Thymus (tissue), 11 donors: ENCODE data around the gene TTL. TPM values are rescaled to one million over a fixed set of nuclear protein-coding genes. Genes with fewer than 3 reads are reported as not detected.

ENCODE experiments used
- DNase-seq, 9 donors: peaks; one replicate each; pipeline ENCODE4 v3.0.0-alpha.2; 2013; ENCODE audit warnings: low spot score in 9 of 9, low read depth in 6 of 9, missing footprints in 1 of 9
- H3K27ac ChIP-seq, 2 donors: one replicate each; pipeline ENCODE4 v1.5.1; 2013; ENCODE audit warnings: control low read depth in 1 of 2, low read depth in 1 of 2, low read length in 1 of 2, mild to moderate bottlenecking in 1 of 2, moderate library complexity in 1 of 2
- H3K27me3 ChIP-seq, 2 donors: one replicate each; pipeline ENCODE4 v1.5.1; 2013; ENCODE audit warnings: low read length in 1 of 2; ENCODE audit not compliant: control insufficient read depth in 2 of 2, insufficient read depth in 1 of 2
- H3K36me3 ChIP-seq, 2 donors: one replicate each; pipeline ENCODE4 v1.5.1; 2013; ENCODE audit warnings: low read length in 1 of 2, mild to moderate bottlenecking in 1 of 2, moderate library complexity in 1 of 2; ENCODE audit not compliant: control insufficient read depth in 2 of 2, insufficient read depth in 2 of 2
- H3K4me1 ChIP-seq, 2 donors: one replicate each; pipeline ENCODE4 v1.5.1; 2013; ENCODE audit warnings: low read length in 2 of 2; ENCODE audit not compliant: control insufficient read depth in 2 of 2, insufficient read depth in 2 of 2
- H3K4me3 ChIP-seq, 2 donors: one replicate each; pipeline ENCODE4 v1.5.1; 2013; ENCODE audit warnings: low read length in 2 of 2, control low read depth in 1 of 2, mild to moderate bottlenecking in 1 of 2
- H3K9me3 ChIP-seq, 2 donors: one replicate each; pipeline ENCODE4 v1.5.1; 2013; ENCODE audit warnings: low read length in 1 of 2, mild to moderate bottlenecking in 1 of 2; ENCODE audit not compliant: control insufficient read depth in 2 of 2, insufficient read depth in 1 of 2
- WGBS: extraction: QIAGEN DNeasy Blood & Tissue Kit; methylation state at CpG from one replicate; pipeline ENCODE4 v1.1.7; 2013; 5-methylcytosine and 5-hydroxymethylcytosine counted together
- polyA plus RNA-seq: library from polyadenylated mRNA; stranded (reverse); fragments of 200-250 nt; gene quantifications from one replicate; pipeline ENCODE4 v1.2.3, GENCODE V29; 2013
- total RNA-seq: library from RNA; stranded (reverse); fragments of 120-200 nt; gene quantifications from one replicate; pipeline ENCODE4 v1.2.4, GENCODE V29; 2013
- donor health status: healthy.

TTL gene
- total and polyA plus RNA-seq, 2 donors = 13.5 to 18.7 TPM

- DNase-seq = no peak
- Histone ChIP-seq H3K27ac (no peak overlapping the region), H3K36me3 (peaks cover 16 to 19% of the 10 kb centered on the region in 2 donors), H3K27me3 (no peaks in the 10 kb centered on the region), H3K4me3 (peak overlapping the region in 1 of 2 donors; percentile 6), H3K4me1 (peaks cover 15 to 18% of the 10 kb centered on the region in 2 donors), H3K9me3 (no peaks in the 10 kb centered on the region)
- 94% methylated on average over 3 of the region's 3 CpGs for WGBS
Measured at GRCh38 chr2:112483831-112484230, 1.9 kb downstream of the TTL start.

GRCh38 chr2:112485849-112486248 is 3.9 kb downstream of the TTL start:
- DNase-seq = no peak
- Histone ChIP-seq H3K27ac (no peak overlapping the region), H3K4me1 (peaks cover 12 to 13% of the 10 kb centered on the region in 2 donors), H3K9me3 (no peaks in the 10 kb centered on the region), H3K27me3 (no peaks in the 10 kb centered on the region), H3K4me3 (no peak overlapping the region), H3K36me3 (peaks cover 16 to 22% of the 10 kb centered on the region in 2 donors)
- WGBS = 99% methylated on average over 6 of the region's 6 CpGs

GRCh38 chr2:112486895-112487294 is 4.9 kb downstream of the TTL start:
- no peak for DNase-seq
- H3K27me3 ChIP-seq = no peaks in the 10 kb centered on the region
- H3K27ac ChIP-seq = no peak overlapping the region
- H3K9me3 ChIP-seq = no peaks in the 10 kb centered on the region
- peaks cover 12% of the 10 kb centered on the region in 2 donors for H3K4me1 ChIP-seq
- 96% methylated on average over 5 of the region's 5 CpGs for WGBS
- H3K4me3 ChIP-seq = no peak overlapping the region
- peaks cover 16 to 22% of the 10 kb centered on the region in 2 donors for H3K36me3 ChIP-seq

GRCh38 chr2:112487444-112487961 is 5.5 kb downstream of the TTL start:
- no peak overlapping the region for H3K27ac ChIP-seq
- WGBS = 95% methylated on average over 4 of the region's 4 CpGs
- H3K4me1 ChIP-seq = peaks cover 12% of the 10 kb centered on the region in 2 donors
- no peaks in the 10 kb centered on the region for H3K9me3 ChIP-seq
- no peak for DNase-seq
- peaks cover 19 to 22% of the 10 kb centered on the region in 2 donors for H3K36me3 ChIP-seq
- H3K27me3 ChIP-seq = no peaks in the 10 kb centered on the region
- no peak overlapping the region for H3K4me3 ChIP-seq

- H3K4me3 ChIP-seq = no peak overlapping the region
- H3K9me3 ChIP-seq = no peaks in the 10 kb centered on the region
- no peak for DNase-seq
- no peak overlapping the region for H3K27ac ChIP-seq
- H3K36me3 ChIP-seq = peaks cover 21 to 22% of the 10 kb centered on the region in 2 donors
- no peaks in the 10 kb centered on the region for H3K27me3 ChIP-seq
- 97% methylated on average over 6 of the region's 6 CpGs for WGBS
- peaks cover 8% of the 10 kb centered on the region in 2 donors for H3K4me1 ChIP-seq
Measured at GRCh38 chr2:112488201-112488600, 6.2 kb downstream of the TTL start.

- WGBS = over 99% methylated on average over 5 of the region's 5 CpGs
- H3K36me3 ChIP-seq = peaks cover 23 to 31% of the 10 kb centered on the region in 2 donors
- no peak for DNase-seq
- no peak overlapping the region for H3K4me3 ChIP-seq
- H3K9me3 ChIP-seq = no peaks in the 10 kb centered on the region
- no peaks in the 10 kb centered on the region for H3K4me1 ChIP-seq
- no peaks in the 10 kb centered on the region for H3K27me3 ChIP-seq
- no peak overlapping the region for H3K27ac ChIP-seq
Measured at GRCh38 chr2:112491946-112492345, 10.0 kb downstream of the TTL start.

- DNase-seq = no peak
- 92% methylated on average over 3 of the region's 3 CpGs for WGBS
Measured at GRCh38 chr2:112493048-112493447, 11.1 kb downstream of the TTL start.

GRCh38 chr2:112493858-112494648 is 12.1 kb downstream of the TTL start:
- no peaks in the 10 kb centered on the region for H3K4me1 ChIP-seq
- H3K27me3 ChIP-seq = no peaks in the 10 kb centered on the region
- no peak overlapping the region for H3K27ac ChIP-seq
- no peaks in the 10 kb centered on the region for H3K9me3 ChIP-seq
- 95% methylated on average over 9 of the region's 9 CpGs for WGBS
- no peak overlapping the region for H3K4me3 ChIP-seq
- no peak for DNase-seq
- peaks cover 13 to 25% of the 10 kb centered on the region in 2 donors for H3K36me3 ChIP-seq

More at GRCh38 chr2:112493048-112493447, 11.1 kb downstream of the TTL start:
- H3K27ac ChIP-seq = no peak overlapping the region
- no peak overlapping the region for H3K4me3 ChIP-seq
- peaks cover 17 to 25% of the 10 kb centered on the region in 2 donors for H3K36me3 ChIP-seq
- H3K9me3 ChIP-seq = no peaks in the 10 kb centered on the region
- no peaks in the 10 kb centered on the region for H3K4me1 ChIP-seq
- no peaks in the 10 kb centered on the region for H3K27me3 ChIP-seq

- no peaks in the 10 kb centered on the region for H3K9me3 ChIP-seq
- no peak overlapping the region for H3K4me3 ChIP-seq
- H3K27ac ChIP-seq = no peak overlapping the region
- no peak for DNase-seq
- 92% methylated on average over 5 of the region's 5 CpGs for WGBS
- H3K4me1 ChIP-seq = no peaks in the 10 kb centered on the region
- no peaks in the 10 kb centered on the region for H3K27me3 ChIP-seq
- peaks cover 13 to 25% of the 10 kb centered on the region in 2 donors for H3K36me3 ChIP-seq
Measured at GRCh38 chr2:112494828-112495227, 12.9 kb downstream of the TTL start.
